Measurements from ENCODE around the gene FRMD1. TPM values are rescaled to one million over a fixed set of nuclear protein-coding genes. Genes with fewer than 3 reads are reported as not detected.
A peak's percentile ranks its signal among the peaks of the same experiment; 100 is the strongest.

The FRMD1 gene
- total RNA-seq, 1 donor from 2014 or later, result not detected

- ATAC-seq, result no peak
These were observed 56.3 kb downstream of the FRMD1 start for GRCh38 chr6:168022488-168023321.

GRCh38 chr6:168021581-168021980 lies 57.4 kb downstream of the FRMD1 start:
- ATAC-seq, result no peak

GRCh38 chr6:168020242-168020641 lies 58.8 kb downstream of the FRMD1 start:
- ATAC-seq, result no peak

- ATAC-seq, result no peak
These were observed 60.3 kb downstream of the FRMD1 start for GRCh38 chr6:168018664-168019063.

GRCh38 chr6:168017629-168018028 lies 61.4 kb downstream of the FRMD1 start:
- ATAC-seq, result no peak

GRCh38 chr6:168016721-168017525 lies 62.1 kb downstream of the FRMD1 start:
- peak; percentile 70 for ATAC-seq

- ATAC-seq, result no peak
These were observed 62.8 kb downstream of the FRMD1 start for GRCh38 chr6:168016176-168016620.

- no peak for ATAC-seq
These were observed 63.4 kb downstream of the FRMD1 start for GRCh38 chr6:168015482-168016175.

- ATAC-seq, result no peak
These were observed 64.0 kb downstream of the FRMD1 start for GRCh38 chr6:168015009-168015408.

- no peak for ATAC-seq
These were observed 64.6 kb downstream of the FRMD1 start for GRCh38 chr6:168014428-168014827.

- no peak for ATAC-seq
These were observed 65.6 kb downstream of the FRMD1 start for GRCh38 chr6:168013250-168013915.

GRCh38 chr6:168012431-168013249 lies 66.4 kb downstream of the FRMD1 start:
- no peak for ATAC-seq

- ATAC-seq, result no peak
These were observed 67.7 kb downstream of the FRMD1 start for GRCh38 chr6:168011291-168011690.

- ATAC-seq, result no peak
These were observed 69.7 kb downstream of the FRMD1 start for GRCh38 chr6:168009331-168009730.

- ATAC-seq, result peak; percentile 90
These were observed 71.2 kb downstream of the FRMD1 start for GRCh38 chr6:168007592-168008338.

- no peak for ATAC-seq
These were observed 73.2 kb downstream of the FRMD1 start for GRCh38 chr6:168005796-168006195.

GRCh38 chr6:168004945-168005344 lies 74.1 kb downstream of the FRMD1 start:
- no peak for ATAC-seq

GRCh38 chr6:168004023-168004422 lies 75.0 kb downstream of the FRMD1 start:
- no peak for ATAC-seq

Measured in esophagus mucosa (tissue), 1 donor.